Measurements from ENCODE around the gene ENTPD8.
A peak's percentile ranks its signal among the peaks of the same experiment; 100 is the strongest.

Gene ENTPD8

GRCh38 chr9:137487454-137488326, 46.5 kb upstream of the ENTPD8 start:
- Histone ChIP-seq H3K4me3 (ENCODE audit: low read length in 2 of 2) (no peak overlapping the region), H3K9me3 (replicated peaks in 1 of 2; ENCODE audit: control insufficient read depth in 2 of 2, insufficient read depth in 1 of 2, low read depth in 1 of 2, low read length in 2 of 2) (no peaks in the 10 kb centered on the region), H3K14ac (ENCODE audit: low read length) (peak overlapping the region; percentile 11), H2BK12ac (ENCODE audit: low read length) (no peak overlapping the region), H3K23ac (ENCODE audit: low read depth, low read length, poor library complexity) (peak overlapping the region; percentile 35), H3K27me3 (ENCODE audit: control insufficient read depth in 3 of 3, insufficient read depth in 3 of 3, low read depth in 1 of 3, low read length in 3 of 3) (no peaks in the 10 kb centered on the region), H4K91ac (ENCODE audit: low read depth, low read length, poor library complexity) (no peak overlapping the region), H3K36me3 (replicated peaks in 1 of 2; ENCODE audit: control insufficient read depth in 2 of 2, insufficient read depth in 2 of 2, low read length in 2 of 2) (no peaks in the 10 kb centered on the region), H3K79me1 (ENCODE audit: low read depth, low read length) (peaks cover 2% of the 10 kb centered on the region), H2BK15ac (ENCODE audit: low read length) (no peak overlapping the region), H3K27ac (replicated peaks; ENCODE audit: low read length) (no peak overlapping the region), H2AFZ (ENCODE audit: low read length) (no peak overlapping the region), H2AK5ac (ENCODE audit: low read depth, low read length) (peak overlapping the region; percentile 61), H3K9ac (ENCODE audit: low read depth, low read length, poor library complexity) (no peak overlapping the region), H2BK120ac (ENCODE audit: low read depth, low read length) (no peak overlapping the region), H3K4ac (ENCODE audit: low read length) (peak overlapping the region; percentile 53), H4K8ac (ENCODE audit: low read depth, low read length) (peak overlapping the region; percentile 50), H2BK5ac (ENCODE audit: low read length) (no peak overlapping the region), H3K4me1 (ENCODE audit: control insufficient read depth in 2 of 2, insufficient read depth in 1 of 2, low read depth in 1 of 2, low read length in 2 of 2) (peaks cover 0 to 2% of the 10 kb centered on the region in 2 donors), H3K4me2 (ENCODE audit: insufficient read depth, low read length, poor library complexity, severe bottlenecking) (no peak overlapping the region), H3K18ac (ENCODE audit: low read length) (peak overlapping the region; percentile 67)
- no peak for DNase-seq (ENCODE audit: low spot score)
- no CpG with 5 or more reads among the region's 41 CpGs for WGBS, 2 donors (ENCODE audit: extremely low coverage in 2 of 2, insufficient read length in 2 of 2, insufficient replicate concordance in 1 of 2)

GRCh38 chr9:137486545-137487453, 45.6 kb upstream of the ENTPD8 start:
- peak overlapping the region; percentile 53 for H3K4ac ChIP-seq (ENCODE audit: low read length)
- no peaks in the 10 kb centered on the region for H3K36me3 ChIP-seq (replicated peaks in 1 of 2; ENCODE audit: control insufficient read depth in 2 of 2, insufficient read depth in 2 of 2, low read length in 2 of 2)
- no peaks in the 10 kb centered on the region for H3K9me3 ChIP-seq (replicated peaks in 1 of 2; ENCODE audit: control insufficient read depth in 2 of 2, insufficient read depth in 1 of 2, low read depth in 1 of 2, low read length in 2 of 2)
- H3K18ac ChIP-seq (ENCODE audit: low read length): peak overlapping the region; percentile 28
- peak overlapping the region; percentile 86 for H2AK5ac ChIP-seq (ENCODE audit: low read depth, low read length)
- H3K27me3 ChIP-seq (ENCODE audit: control insufficient read depth in 3 of 3, insufficient read depth in 3 of 3, low read depth in 1 of 3, low read length in 3 of 3): no peaks in the 10 kb centered on the region
- DNase-seq (ENCODE audit: low spot score): no peak
- peak overlapping the region; percentile 84 for H3K14ac ChIP-seq (ENCODE audit: low read length)
- no peak overlapping the region for H3K23ac ChIP-seq (ENCODE audit: low read depth, low read length, poor library complexity)
- no CpG with 5 or more reads among the region's 35 CpGs for WGBS, 2 donors (ENCODE audit: extremely low coverage in 2 of 2, insufficient read length in 2 of 2, insufficient replicate concordance in 1 of 2)
- no peak overlapping the region for H4K91ac ChIP-seq (ENCODE audit: low read depth, low read length, poor library complexity)
- no peak overlapping the region for H3K27ac ChIP-seq (replicated peaks; ENCODE audit: low read length)
- H3K4me3 ChIP-seq (ENCODE audit: low read length in 2 of 2): no peak overlapping the region
- H3K79me1 ChIP-seq (ENCODE audit: low read depth, low read length): peaks cover 2% of the 10 kb centered on the region
- no peak overlapping the region for H2BK15ac ChIP-seq (ENCODE audit: low read length)
- H2BK5ac ChIP-seq (ENCODE audit: low read length): no peak overlapping the region
- H2BK12ac ChIP-seq (ENCODE audit: low read length): no peak overlapping the region
- no peak overlapping the region for H3K4me2 ChIP-seq (ENCODE audit: insufficient read depth, low read length, poor library complexity, severe bottlenecking)
- peak overlapping the region; percentile 30 for H3K9ac ChIP-seq (ENCODE audit: low read depth, low read length, poor library complexity)
- H2AFZ ChIP-seq (ENCODE audit: low read length): no peak overlapping the region
- H4K8ac ChIP-seq (ENCODE audit: low read depth, low read length): no peak overlapping the region
- H3K4me1 ChIP-seq (ENCODE audit: control insufficient read depth in 2 of 2, insufficient read depth in 1 of 2, low read depth in 1 of 2, low read length in 2 of 2): peaks cover 0 to 5% of the 10 kb centered on the region in 2 donors
- H2BK120ac ChIP-seq (ENCODE audit: low read depth, low read length): no peak overlapping the region

- Histone ChIP-seq H2AFZ (ENCODE audit: low read length) (no peak overlapping the region), H3K4me1 (ENCODE audit: control insufficient read depth in 2 of 2, insufficient read depth in 1 of 2, low read depth in 1 of 2, low read length in 2 of 2) (peaks cover 0 to 5% of the 10 kb centered on the region in 2 donors), H3K4me3 (ENCODE audit: low read length in 2 of 2) (no peak overlapping the region), H2AK5ac (ENCODE audit: low read depth, low read length) (peak overlapping the region; percentile 71), H3K27me3 (ENCODE audit: control insufficient read depth in 3 of 3, insufficient read depth in 3 of 3, low read depth in 1 of 3, low read length in 3 of 3) (no peaks in the 10 kb centered on the region), H3K79me1 (ENCODE audit: low read depth, low read length) (peaks cover 2% of the 10 kb centered on the region), H3K18ac (ENCODE audit: low read length) (peak overlapping the region; percentile 48), H3K9ac (ENCODE audit: low read depth, low read length, poor library complexity) (no peak overlapping the region), H3K14ac (ENCODE audit: low read length) (no peak overlapping the region), H2BK15ac (ENCODE audit: low read length) (peak overlapping the region; percentile 15), H3K9me3 (replicated peaks in 1 of 2; ENCODE audit: control insufficient read depth in 2 of 2, insufficient read depth in 1 of 2, low read depth in 1 of 2, low read length in 2 of 2) (no peaks in the 10 kb centered on the region), H3K4me2 (ENCODE audit: insufficient read depth, low read length, poor library complexity, severe bottlenecking) (no peak overlapping the region), H2BK120ac (ENCODE audit: low read depth, low read length) (no peak overlapping the region), H2BK12ac (ENCODE audit: low read length) (no peak overlapping the region), H2BK5ac (ENCODE audit: low read length) (no peak overlapping the region), H3K23ac (ENCODE audit: low read depth, low read length, poor library complexity) (peak overlapping the region; percentile 16), H3K27ac (replicated peaks; ENCODE audit: low read length) (no peak overlapping the region), H3K36me3 (replicated peaks in 1 of 2; ENCODE audit: control insufficient read depth in 2 of 2, insufficient read depth in 2 of 2, low read length in 2 of 2) (no peaks in the 10 kb centered on the region), H4K8ac (ENCODE audit: low read depth, low read length) (no peak overlapping the region), H4K91ac (ENCODE audit: low read depth, low read length, poor library complexity) (no peak overlapping the region), H3K4ac (ENCODE audit: low read length) (no peak overlapping the region)
- WGBS, 2 donors (ENCODE audit: extremely low coverage in 2 of 2, insufficient read length in 2 of 2, insufficient replicate concordance in 1 of 2): no CpG with 5 or more reads among the region's 15 CpGs
- DNase-seq (ENCODE audit: low spot score): no peak
These were observed 45.0 kb upstream of the ENTPD8 start for GRCh38 chr9:137486141-137486490.
